ENCODE data around the gene KLRC3. TPM values are rescaled to one million over a fixed set of nuclear protein-coding genes. Genes with fewer than 3 reads are reported as not detected.
"Not testable (repeated sequence)": the region's sequence is repeated elsewhere in the genome, so short reads cannot be mapped to it uniquely, and the experiment has no call there.

Gene KLRC3
- total RNA-seq, 1 donor = not detected

- no peak for TF ChIP-seq CTCF (IDR thresholded peaks at IDR 0.05; ENCODE audit: insufficient read depth, low read length)
- no peak for DNase-seq (ENCODE audit: low read depth)
- no peak within 1 kb of the TSS for H3K4me3 ChIP-seq (ENCODE audit: low read depth, low read length)
These were observed 32.8 kb upstream of the KLRC3 start, which contains the start of gene KLRC1 for GRCh38 chr12:10453156-10453555. KLRC1 (minus strand) TSS chr12:10453377; CDS start chr12:10451156, 2,221 bp downstream.

GRCh38 chr12:10448236-10448635, 27.8 kb upstream of the KLRC3 start:
- no peak for TF ChIP-seq CTCF (IDR thresholded peaks at IDR 0.05; ENCODE audit: insufficient read depth, low read length)
- no peak for DNase-seq (ENCODE audit: low read depth)
- H3K4me3 ChIP-seq (ENCODE audit: low read depth, low read length) = no peak overlapping the region

- DNase-seq (ENCODE audit: low read depth); H3K4me3 ChIP-seq (ENCODE audit: low read depth, low read length): not testable (repeated sequence)
These were observed 25.7 kb upstream of the KLRC3 start for GRCh38 chr12:10446052-10446451.

GRCh38 chr12:10441144-10441543, 20.7 kb upstream of the KLRC3 start:
- not testable (repeated sequence) for DNase-seq (ENCODE audit: low read depth); H3K4me3 ChIP-seq (ENCODE audit: low read depth, low read length)

GRCh38 chr12:10439608-10440274, 19.3 kb upstream of the KLRC3 start:
- not testable (repeated sequence) for H3K4me3 ChIP-seq (ENCODE audit: low read depth, low read length); DNase-seq (ENCODE audit: low read depth)

- H3K4me3 ChIP-seq (ENCODE audit: low read depth, low read length); DNase-seq (ENCODE audit: low read depth): not testable (repeated sequence)
These were observed 17.2 kb upstream of the KLRC3 start for GRCh38 chr12:10437601-10438000.

GRCh38 chr12:10435816-10436215, 15.4 kb upstream of the KLRC3 start, which contains the start of gene KLRC2:
KLRC2 (minus strand) TSS chr12:10436010; CDS start chr12:10435986, 24 bp downstream.
- H3K4me3 ChIP-seq (ENCODE audit: low read depth, low read length); DNase-seq (ENCODE audit: low read depth): not testable (repeated sequence)

GRCh38 chr12:10430623-10431022, 10.2 kb upstream of the KLRC3 start:
- not testable (repeated sequence) for DNase-seq (ENCODE audit: low read depth); H3K4me3 ChIP-seq (ENCODE audit: low read depth, low read length)

- not testable (repeated sequence) for H3K4me3 ChIP-seq (ENCODE audit: low read depth, low read length); DNase-seq (ENCODE audit: low read depth)
These were observed 5.5 kb upstream of the KLRC3 start for GRCh38 chr12:10425938-10426337.

- H3K4me3 ChIP-seq (ENCODE audit: low read depth, low read length); DNase-seq (ENCODE audit: low read depth): not testable (repeated sequence)
These were observed 4.0 kb upstream of the KLRC3 start for GRCh38 chr12:10424260-10424899.

- not testable (repeated sequence) for DNase-seq (ENCODE audit: low read depth); H3K4me3 ChIP-seq (ENCODE audit: low read depth, low read length)
These were observed 1.8 kb upstream of the KLRC3 start for GRCh38 chr12:10422159-10422558.

GRCh38 chr12:10409392-10409791, 11.0 kb downstream of the KLRC3 start, which contains the start of gene KLRC4:
KLRC4 (minus strand) TSS chr12:10409757; CDS start chr12:10409575, 182 bp downstream.
- no peak for TF ChIP-seq CTCF (IDR thresholded peaks at IDR 0.05; ENCODE audit: insufficient read depth, low read length)
- H3K4me3 ChIP-seq (ENCODE audit: low read depth, low read length) = no peak within 1 kb of the TSS
- no peak for DNase-seq (ENCODE audit: low read depth)

Measured in fibroblast of the aortic adventitia (primary cell).